Left ventricle myocardium inferior (tissue), 1 donor: Measurements from ENCODE around the gene CPEB2. TPM values are rescaled to one million over a fixed set of nuclear protein-coding genes. Genes with fewer than 3 reads are reported as not detected.

ENCODE experiments used
- DNase-seq: peaks from one replicate; pipeline ENCODE4 v3.0.0-alpha.2; 2020
- H3K27ac ChIP-seq: fragments of 200-600 bp; replicated peaks from 2 replicates; pipeline ENCODE4 v1.8.0; 2021
- H3K27me3 ChIP-seq: fragments of 200-600 bp; 2 replicates; pipeline ENCODE4 v1.8.0; 2021; ENCODE audit warnings: low read depth
- H3K36me3 ChIP-seq: fragments of 200-600 bp; 2 replicates; pipeline ENCODE4 v1.8.0; 2021
- H3K4me1 ChIP-seq: fragments of 200-600 bp; 2 replicates; pipeline ENCODE4 v1.8.0; 2021
- H3K4me3 ChIP-seq: fragments of 200-600 bp; 2 replicates; pipeline ENCODE4 v1.8.0; 2021; ENCODE audit warnings: mild to moderate bottlenecking, moderate library complexity
- H3K9me3 ChIP-seq: fragments of 200-600 bp; replicated peaks from 2 replicates; pipeline ENCODE4 v1.8.0; 2021
- intact Hi-C: fragments of 100-400 bp; cut with micrococcal nuclease; formaldehyde crosslinking; loops from one replicate; pipeline ENCODE4 v1.11.0; 2022
- total RNA-seq: library from RNA; stranded (reverse); fragmentation: NEBNext Ultra II Directional; extraction: Animal tissue kit (Norgen Biotek cat#: 25700); gene quantifications from one replicate; pipeline ENCODE4 v1.2.1, GENCODE V29; 2021
- TF ChIP-seq, protein P1 (sequence below): fragments of 200-600 bp; IDR thresholded peaks from 2 replicates; pipeline ENCODE4 v1.8.0; 2021; ENCODE audit warnings: antibody characterized with exemption, mild to moderate bottlenecking, borderline replicate concordance
- donor health status: DM: no; HTN: yes; CAD: no; lungs with severe emphysema.

Gene CPEB2
- total RNA-seq, 1 donor from 2014 or later: 23.3 TPM

DNA sequence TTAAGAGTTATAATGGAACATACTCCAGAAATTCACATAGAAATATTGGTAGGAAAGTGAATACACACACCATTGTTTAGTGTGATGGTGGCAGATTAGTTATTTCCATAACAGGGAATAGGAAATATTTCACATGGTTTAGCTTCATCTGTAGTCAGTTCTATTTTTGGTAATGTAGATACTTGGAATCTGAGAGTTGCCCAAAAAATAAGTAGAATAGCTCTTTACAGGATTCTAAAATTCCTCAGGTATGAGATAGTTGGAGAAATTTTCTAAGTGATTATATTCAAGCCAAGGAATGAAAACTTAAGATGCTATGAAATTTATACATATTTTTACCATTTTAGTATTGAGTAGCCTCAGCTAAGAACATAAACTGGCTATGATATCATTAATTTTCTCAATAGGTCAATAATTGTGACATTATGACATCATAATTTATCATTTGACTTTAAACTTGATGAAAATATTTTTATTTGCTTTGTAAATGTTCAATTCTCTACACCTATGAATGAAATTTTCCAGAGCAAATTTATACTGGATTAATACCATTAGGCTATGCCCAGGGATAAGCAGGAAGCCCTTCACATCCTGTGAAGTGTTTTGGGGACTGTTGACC, 35.8 kb downstream of the CPEB2 start:
- peaks cover 76% of the 10 kb centered on the region for H3K4me1 ChIP-seq
- peak overlapping the region; percentile 0 for H3K27ac ChIP-seq
- TF ChIP-seq, protein P1, sequence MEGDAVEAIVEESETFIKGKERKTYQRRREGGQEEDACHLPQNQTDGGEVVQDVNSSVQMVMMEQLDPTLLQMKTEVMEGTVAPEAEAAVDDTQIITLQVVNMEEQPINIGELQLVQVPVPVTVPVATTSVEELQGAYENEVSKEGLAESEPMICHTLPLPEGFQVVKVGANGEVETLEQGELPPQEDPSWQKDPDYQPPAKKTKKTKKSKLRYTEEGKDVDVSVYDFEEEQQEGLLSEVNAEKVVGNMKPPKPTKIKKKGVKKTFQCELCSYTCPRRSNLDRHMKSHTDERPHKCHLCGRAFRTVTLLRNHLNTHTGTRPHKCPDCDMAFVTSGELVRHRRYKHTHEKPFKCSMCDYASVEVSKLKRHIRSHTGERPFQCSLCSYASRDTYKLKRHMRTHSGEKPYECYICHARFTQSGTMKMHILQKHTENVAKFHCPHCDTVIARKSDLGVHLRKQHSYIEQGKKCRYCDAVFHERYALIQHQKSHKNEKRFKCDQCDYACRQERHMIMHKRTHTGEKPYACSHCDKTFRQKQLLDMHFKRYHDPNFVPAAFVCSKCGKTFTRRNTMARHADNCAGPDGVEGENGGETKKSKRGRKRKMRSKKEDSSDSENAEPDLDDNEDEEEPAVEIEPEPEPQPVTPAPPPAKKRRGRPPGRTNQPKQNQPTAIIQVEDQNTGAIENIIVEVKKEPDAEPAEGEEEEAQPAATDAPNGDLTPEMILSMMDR: no peak
- H3K36me3 ChIP-seq: no peaks in the 10 kb centered on the region
- H3K9me3 ChIP-seq: no peaks in the 10 kb centered on the region
- no peak for DNase-seq
- H3K4me3 ChIP-seq: no peak overlapping the region
- H3K27me3 ChIP-seq: no peaks in the 10 kb centered on the region
- intact Hi-C loops: no loop called here

DNA sequence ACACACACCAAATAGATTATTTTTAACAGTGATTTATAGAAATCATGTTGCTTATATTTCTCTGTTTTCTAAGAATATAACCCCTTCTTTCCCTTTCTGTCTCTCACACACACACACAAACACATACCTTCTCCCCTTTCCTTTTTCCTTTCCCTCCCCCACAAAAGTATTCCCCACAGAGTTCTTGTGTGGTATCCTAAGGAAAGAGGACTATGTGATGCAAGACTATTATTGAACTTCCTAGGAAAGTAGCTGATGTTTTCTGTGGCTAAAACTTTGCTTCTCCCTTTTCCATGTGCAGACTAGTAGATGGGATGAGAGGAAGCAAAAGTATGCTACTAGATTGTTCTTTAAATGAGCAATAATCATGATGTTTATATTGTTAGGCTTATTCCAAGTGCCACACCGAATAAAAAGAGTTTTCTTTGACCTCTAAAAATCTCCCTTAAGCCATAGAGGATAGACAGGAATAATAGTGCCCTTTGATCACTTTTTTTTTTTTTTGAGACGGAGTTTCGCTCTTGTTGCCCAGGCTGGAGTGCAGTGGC, 38.7 kb downstream of the CPEB2 start:
- H3K27me3 ChIP-seq: no peaks in the 10 kb centered on the region
- no peaks in the 10 kb centered on the region for H3K9me3 ChIP-seq
- TF ChIP-seq, protein P1: no peak
- H3K27ac ChIP-seq: peak overlapping the region; percentile 20
- intact Hi-C loops: no loop called here
- peaks cover 66% of the 10 kb centered on the region for H3K4me1 ChIP-seq
- H3K4me3 ChIP-seq: no peak overlapping the region
- DNase-seq: no peak
- no peaks in the 10 kb centered on the region for H3K36me3 ChIP-seq

DNA sequence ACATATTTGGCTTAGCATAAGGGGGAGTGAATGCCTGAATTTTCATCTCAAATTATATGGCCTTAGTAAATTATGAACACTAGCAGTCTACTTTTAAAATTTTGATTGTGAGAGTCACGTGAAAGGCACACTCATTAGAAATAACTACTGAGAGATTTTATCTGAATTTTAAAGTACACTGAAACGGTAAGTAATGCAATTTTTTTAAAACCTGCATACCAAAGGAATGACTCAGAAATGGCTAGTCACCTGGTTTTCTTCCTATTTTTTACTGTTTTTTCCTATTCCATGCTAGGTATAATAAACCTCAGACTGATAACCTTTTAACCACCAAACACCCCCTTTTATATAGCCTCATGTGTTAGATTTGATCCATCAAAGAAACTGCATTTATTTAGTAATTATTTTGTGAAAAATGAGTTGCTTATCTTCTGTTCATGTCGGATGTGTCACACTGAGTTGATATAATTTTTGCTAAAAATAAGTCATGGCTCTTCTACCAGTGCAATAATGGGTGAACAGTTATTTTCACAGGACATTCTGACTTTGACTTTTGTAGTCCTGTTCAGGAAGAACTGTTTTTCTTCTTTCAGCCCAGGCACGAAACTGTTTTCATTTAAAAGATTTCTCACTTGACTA, 40.4 kb downstream of the CPEB2 start:
- Histone ChIP-seq H3K9me3 (no peaks in the 10 kb centered on the region), H3K27me3 (no peaks in the 10 kb centered on the region), H3K4me3 (no peak overlapping the region), H3K27ac (no peak overlapping the region), H3K36me3 (no peaks in the 10 kb centered on the region), H3K4me1 (peaks cover 61% of the 10 kb centered on the region)
- TF ChIP-seq, protein P1: no peak
- no peak for DNase-seq
- intact Hi-C loops: no loop called here

DNA sequence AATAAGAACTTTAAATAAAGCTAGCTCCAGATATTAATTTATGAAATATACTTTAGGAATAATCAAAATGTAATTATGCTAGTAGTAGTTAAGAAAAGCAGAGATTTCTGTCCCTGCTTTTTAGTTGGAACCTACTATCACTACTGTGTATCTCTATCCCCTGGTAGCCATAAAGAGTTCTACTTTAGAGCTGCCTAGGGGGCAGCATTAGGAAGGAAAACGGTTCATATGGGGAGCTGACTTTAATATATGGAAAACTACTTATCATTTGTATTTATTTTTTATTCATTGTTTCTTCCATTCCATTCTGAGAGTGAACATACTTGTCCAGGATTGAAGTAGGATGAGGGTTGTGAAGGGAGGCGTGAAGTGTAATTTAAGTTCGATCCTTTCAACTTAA, 40.9 kb downstream of the CPEB2 start:
- Histone ChIP-seq H3K36me3 (no peaks in the 10 kb centered on the region), H3K4me1 (peaks cover 56% of the 10 kb centered on the region), H3K9me3 (no peaks in the 10 kb centered on the region), H3K27me3 (no peaks in the 10 kb centered on the region), H3K4me3 (no peak overlapping the region), H3K27ac (no peak overlapping the region)
- intact Hi-C loops: no loop called here
- TF ChIP-seq, protein P1: no peak
- no peak for DNase-seq

DNA sequence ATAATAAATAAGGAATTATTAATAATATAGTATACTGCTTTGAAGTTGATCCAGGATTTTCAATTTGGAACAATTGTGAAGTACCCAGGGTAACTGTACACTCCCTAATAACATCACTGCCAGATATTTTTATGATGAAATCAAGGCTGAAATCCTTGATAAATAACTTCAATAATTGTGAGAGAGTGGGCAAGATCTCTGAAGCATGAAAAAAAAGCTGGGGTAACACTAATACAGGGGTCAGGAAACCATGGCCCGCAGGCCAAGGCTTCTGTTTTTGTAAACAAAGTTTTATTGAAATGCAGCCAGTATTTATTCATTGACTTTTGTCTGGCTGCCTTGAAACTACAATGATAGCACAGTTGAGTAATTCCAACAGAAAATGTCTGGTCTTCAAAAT, 41.6 kb downstream of the CPEB2 start:
- H3K36me3 ChIP-seq: no peaks in the 10 kb centered on the region
- no peaks in the 10 kb centered on the region for H3K9me3 ChIP-seq
- no peak overlapping the region for H3K4me3 ChIP-seq
- peaks cover 50% of the 10 kb centered on the region for H3K4me1 ChIP-seq
- no peaks in the 10 kb centered on the region for H3K27me3 ChIP-seq
- H3K27ac ChIP-seq: no peak overlapping the region
- TF ChIP-seq, protein P1: no peak
- no peak for DNase-seq
- intact Hi-C loops: no loop called here
